HG03060 (cell line): ENCODE results near the gene GALNT9.
"Not testable (repeated sequence)": the region's sequence is repeated elsewhere in the genome, so short reads cannot be mapped to it uniquely, and the experiment has no call there.

ENCODE experiments used
- ATAC-seq: cut with Tn5 transposase; IDR thresholded peaks from one replicate; pipeline ENCODE4 v1.9.1; 2021; ENCODE audit warnings: low read depth, moderate number of reproducible peaks; ENCODE audit not compliant: unreplicated experiment

Gene GALNT9

DNA sequence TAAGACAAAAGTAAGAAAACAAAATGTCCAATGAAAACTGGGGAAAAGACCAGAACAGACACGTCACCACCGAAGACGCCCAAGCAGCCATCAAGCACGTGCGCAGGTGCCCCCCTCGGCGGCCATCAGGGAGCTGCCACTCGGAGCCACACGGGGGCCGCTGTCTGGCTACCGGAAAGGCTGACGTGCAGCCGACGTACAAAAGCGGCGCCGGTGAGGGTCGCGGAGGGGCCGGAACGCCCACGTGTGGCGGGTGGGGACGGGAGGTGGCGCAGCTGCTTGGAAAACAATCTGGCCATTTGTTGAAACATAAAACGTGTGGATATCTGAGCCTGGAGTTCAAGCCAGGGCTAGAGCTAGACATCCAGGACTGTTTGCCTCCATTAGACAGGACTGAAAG lies 60.7 kb downstream of the GALNT9 start:
- no peak for ATAC-seq

DNA sequence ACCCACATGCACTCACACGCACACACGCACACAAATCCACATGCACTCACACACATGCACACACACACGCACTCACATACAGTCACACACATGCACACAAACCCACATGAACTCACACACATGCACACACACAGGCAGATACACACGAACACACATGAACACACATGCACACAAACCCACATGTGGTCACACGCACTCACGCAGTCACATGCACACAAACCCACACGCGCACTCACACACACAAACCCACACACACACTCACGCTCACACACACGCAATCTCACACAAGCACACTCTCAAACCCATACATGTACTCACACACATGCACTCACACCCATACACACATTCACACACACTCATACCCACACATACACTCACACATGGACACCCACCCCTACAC lies 61.5 kb downstream of the GALNT9 start:
- no peak for ATAC-seq

DNA sequence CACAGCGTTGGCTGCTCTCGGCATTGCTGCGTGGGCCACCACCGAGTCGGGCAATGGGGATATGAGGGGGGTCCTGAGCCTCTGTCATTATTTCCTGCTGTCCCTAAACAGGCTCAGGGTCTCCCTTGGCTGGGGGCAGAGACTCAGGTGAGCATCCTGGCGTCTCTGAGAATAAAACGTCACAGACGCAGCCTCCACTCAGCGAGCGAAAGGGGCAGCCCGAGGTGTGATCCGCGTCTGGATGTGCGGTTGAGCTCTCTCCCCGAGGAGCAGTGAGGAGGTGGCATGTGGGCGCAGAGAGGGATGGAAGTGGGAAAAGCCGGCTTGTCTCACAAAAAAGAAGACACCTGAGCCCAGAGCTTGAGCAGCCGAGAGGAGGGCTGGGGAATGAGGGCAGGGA lies 62.6 kb downstream of the GALNT9 start:
- no peak for ATAC-seq

DNA sequence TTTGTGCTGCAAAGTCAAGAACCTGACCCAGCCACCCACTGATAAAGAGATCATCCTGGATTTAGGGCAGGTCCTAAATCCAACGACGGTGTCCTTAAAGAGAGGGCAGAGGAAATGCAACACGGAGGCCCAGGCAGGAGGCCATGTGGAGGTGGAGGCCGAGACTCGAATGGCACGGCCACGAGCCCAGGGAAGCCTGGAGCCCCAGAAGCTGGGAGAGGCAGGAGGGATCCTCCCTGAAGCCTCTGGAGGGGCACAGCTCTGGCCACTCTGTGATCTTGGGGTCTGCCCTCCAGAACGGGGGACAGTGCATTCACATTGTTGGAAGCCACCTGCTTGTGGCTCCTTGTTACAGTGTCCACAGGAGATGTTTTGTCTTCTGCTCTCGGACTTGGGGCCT lies 63.0 kb downstream of the GALNT9 start:
- ATAC-seq = no peak

DNA sequence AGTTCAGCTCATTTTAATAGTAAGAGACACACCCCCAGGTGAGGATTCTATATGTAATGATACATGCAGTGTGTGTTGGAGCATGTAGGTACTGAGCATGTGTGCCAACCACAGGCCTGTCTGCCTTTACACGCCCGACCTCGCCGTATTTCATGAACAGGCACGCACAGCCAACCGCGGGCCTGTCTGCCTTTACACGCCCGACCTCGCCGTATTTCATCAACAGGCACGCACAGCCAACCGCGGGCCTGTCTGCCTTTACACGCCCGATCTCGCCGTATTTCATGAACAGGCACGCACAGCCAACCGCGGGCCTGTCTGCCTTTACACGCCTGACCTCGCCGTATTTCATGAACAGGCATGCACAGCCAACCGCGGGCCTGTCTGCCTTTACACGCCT lies 63.6 kb downstream of the GALNT9 start:
- not testable (repeated sequence) for ATAC-seq

DNA sequence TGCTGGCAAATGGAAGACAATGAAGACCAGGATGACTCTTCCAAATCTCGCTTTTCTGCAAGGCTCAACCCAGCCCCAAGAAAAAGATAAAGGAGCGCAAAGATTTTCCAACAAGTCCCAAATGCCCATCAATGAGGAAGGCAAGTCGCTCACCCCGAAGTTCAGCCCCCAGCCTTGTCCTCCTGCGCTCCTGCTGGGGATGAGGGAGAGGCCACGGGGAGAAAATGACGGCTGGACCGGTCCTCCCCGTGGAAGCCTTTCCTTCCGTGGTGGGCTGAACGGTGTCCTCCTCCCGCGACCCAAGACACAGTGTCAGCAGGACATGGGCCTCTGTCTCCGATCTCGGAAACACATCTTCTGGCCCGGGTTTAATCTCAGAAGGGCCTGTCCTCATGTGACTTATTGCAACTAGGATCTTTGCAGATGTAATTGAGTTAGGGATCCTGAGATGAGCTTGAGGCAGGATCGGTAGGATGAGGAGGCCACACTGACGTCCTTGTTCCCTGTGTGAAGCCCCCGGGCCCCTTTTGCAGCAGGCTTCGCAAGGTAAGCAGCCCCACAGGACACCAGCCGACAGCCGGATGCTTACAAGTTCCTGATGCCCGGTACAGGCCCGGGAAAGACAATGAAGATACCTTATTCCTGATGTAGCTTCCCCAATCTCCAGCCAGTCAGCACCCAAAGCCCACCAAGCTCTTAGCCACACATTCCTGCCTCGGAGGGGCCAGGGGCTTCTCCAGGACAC lies 64.2 kb downstream of the GALNT9 start:
- ATAC-seq = no peak

DNA sequence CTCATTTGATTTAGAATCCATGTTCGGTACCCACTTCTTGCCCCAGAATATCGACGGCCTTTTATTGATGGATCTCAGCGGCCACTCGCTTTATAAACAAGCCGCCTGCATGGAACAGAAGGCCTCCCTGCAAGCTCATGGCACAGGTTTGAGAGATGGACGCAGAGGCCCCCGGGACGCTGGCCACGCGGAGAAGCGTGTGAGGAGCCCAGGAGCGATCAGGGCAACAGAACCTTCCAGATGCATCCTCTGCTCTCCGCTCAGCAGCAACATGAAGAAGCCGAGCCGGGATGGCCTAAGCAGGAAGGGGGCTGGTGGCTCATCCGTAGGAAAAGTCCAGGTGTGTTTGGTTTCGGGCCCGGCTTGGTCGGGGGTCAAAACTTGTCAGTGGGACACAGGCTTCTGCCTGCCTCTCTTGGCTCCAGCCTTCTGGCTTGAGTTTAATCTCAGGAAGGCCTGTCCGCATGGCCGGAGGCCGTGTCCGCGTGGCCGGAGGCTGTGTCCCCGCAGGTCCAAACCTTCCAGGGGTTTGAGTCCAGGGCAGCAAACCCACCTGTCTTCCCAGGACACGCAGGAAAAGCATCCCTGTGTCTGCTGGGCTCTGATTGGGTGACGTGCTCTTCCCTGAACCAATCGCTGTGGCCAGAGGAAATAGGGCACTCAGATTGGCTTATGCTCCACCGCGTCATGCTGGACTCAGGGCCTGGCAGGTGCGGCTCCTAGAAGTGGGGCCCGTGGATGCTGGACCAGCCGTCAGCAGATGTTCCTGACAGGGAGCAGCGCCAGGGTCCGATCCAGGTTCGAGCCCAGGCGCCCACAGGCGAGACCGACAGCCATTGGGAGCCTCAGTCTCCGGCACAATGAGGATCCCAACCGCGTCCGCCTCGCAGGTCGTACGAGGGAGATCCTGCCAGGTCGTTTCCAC lies 65.0 kb downstream of the GALNT9 start:
- no peak for ATAC-seq

DNA sequence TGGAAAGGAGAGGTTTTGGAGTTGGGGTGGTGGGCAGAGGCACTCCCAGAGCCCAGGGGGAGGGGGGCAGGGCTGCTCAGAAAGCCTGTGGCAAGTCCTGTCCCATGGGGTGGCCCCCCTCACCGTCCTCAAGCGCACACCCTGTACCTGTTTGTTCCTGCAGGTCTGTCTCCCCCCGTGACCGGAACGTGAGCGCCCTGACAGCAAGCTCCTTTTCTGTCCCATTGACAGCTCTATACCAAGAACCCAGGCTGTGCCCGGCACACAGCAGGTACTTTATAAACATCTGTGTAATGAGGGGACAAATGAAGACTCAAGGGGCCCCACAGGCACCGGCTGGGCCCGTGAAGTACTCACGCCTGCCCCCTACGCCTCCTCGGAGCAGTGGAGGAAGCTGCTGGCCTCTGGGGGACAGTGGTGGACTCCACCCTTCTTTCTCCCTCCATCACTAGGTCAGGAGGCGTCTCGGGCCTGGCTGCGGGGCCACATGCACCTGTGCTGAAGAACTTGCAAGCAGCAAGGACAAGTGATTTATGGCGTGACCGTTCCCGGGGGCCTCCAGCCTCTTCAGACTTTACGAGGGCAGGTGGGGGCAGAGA lies 65.8 kb downstream of the GALNT9 start:
- no peak for ATAC-seq

DNA sequence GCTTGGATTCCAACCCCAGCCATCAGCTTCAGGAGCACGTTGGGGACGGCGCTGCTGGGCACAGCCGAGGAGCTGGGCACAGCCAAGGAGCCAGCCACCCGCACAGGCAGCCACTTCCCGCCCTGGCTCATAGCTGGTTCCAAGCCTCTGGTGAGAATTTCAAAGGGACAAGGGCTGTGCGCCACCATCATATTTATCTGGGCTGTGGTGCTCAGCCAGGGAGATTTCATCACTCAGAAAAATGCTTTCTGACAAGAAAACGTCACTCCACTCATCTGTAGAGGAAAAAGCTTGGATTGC lies 66.4 kb downstream of the GALNT9 start:
- no peak for ATAC-seq

DNA sequence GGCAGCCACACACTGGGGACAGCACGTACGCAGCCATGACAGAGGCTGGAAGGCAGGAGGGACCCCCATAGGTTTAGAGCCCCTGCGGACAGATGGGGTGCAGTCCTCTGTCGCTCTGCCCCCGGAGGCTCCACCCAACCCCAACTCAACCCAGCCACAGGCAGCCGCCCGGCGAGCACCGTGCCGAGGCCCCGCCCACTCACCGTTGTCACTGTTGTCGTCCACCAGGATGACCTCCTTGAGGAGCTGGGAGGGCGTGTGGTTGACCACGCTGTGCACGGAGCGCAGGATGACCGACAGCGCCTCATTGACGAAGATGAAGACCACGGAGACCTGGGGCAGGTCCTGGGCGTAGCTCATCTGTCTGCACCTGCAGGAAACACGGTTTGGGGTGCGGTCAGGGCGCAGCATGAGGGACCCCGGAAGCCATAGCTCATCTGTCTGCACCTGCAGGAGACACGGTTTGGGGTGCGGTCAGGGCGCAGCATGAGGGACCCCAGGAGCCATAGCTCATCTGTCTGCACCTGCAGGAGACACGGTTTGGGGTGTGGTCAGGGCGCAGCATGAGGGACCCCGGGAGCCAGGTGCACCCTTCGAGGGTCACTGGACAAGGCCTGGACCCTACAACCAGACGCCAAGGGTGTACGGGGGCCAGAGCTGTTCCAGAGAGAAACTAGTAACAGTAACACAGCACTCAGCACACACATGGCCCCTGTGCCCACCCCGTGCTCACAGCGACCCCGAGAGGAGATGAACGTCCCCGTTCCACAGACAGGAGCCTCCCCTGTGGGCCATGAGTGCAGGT lies 66.9 kb downstream of the GALNT9 start:
- no peak for ATAC-seq

DNA sequence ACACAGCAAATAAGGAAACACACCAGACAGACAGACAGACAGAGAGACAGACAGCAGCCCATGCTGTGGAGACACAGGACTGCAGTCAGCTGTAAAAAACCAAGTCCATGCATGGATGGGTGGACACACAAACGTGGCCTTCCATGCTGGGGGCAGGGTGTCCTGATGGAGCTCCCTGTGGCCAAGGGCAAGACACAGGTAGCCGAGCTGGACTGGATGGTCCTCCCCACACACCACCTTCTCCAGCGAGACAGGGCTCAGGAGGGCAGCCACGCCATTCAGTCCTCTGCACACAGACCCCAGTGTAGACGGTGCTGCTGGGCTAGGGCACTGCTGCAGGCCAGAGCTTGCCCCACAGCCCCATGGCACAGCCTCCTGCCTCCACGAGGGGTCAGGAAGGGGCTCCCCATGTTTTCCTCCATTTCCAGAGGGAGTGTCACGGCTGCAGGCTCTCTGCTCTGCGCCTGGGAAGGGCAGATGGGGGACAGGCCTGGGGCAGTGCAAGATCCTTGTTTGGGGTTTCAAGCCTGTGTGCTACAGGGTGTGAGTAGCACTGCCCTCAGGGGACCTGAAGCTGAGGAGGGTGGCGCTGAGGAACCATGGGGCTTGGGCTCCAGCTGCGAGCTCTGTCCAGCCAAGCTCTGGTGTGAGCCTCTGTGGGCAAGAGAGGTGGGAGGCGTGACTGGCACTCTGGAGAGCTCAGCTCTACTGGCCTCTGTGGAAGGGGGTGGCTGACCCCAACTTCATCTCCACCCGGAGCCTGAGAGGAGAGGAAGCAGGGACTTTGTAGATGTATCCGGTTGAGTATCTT lies 67.9 kb downstream of the GALNT9 start:
- ATAC-seq = no peak

DNA sequence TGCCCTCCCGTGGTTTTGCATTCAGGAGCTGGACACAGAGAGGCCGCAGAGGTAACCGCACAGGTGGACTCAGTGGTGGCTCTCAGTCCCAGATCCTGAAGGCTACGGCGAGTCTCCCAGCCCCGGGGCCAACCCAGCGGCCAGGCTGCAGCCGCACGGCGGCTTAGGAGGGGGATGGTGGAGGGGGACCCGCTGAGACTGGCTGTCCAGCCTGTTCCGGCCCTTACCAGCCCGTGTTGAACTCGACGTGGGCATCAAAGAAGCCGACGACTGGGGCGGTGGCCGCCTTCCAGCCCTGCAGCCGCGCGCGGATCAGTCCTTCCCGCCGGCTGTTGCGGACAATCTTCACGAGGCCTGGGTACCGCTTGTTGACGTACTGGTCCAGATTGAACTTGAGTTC lies 68.7 kb downstream of the GALNT9 start:
- ATAC-seq = no peak

DNA sequence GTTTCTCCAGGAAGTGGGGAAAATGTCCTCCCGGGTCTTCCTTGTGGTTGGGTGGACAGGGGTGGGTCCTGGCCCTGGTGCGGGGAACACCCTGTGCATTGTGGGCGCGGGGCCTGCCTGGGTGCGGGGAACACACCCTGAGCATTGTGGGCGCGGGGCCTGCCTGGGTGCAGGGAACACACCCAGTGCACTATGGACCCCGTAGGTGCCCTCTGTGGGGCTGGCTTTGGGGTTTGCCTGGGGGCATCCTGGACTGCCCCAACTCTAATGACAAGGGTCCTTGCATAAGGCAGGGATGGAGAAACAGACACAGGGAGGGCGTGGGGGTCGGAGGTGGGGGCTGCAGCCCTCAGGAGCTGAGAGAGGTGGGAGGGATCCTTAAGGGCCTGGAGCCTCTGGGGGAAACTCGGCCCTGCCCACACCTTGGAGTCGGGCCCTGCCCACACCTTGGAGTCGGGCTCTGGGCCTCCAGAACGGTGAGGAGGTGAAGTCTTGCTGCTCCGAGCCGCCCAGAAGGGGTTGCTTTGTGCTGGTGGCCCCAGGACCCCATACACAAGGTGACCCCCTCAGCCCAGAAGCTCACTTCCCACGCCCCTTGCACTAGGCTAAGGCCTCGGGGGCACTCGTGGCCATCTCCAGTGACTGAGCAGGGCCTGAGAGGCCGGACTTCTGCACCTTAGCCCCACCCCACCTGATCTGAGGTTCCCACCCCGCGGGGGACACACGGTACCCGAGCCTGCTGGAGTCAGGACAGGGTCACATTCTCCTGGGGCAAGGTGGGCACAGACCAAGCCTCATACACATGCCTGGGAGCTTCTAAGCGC lies 69.3 kb downstream of the GALNT9 start:
- no peak for ATAC-seq

DNA sequence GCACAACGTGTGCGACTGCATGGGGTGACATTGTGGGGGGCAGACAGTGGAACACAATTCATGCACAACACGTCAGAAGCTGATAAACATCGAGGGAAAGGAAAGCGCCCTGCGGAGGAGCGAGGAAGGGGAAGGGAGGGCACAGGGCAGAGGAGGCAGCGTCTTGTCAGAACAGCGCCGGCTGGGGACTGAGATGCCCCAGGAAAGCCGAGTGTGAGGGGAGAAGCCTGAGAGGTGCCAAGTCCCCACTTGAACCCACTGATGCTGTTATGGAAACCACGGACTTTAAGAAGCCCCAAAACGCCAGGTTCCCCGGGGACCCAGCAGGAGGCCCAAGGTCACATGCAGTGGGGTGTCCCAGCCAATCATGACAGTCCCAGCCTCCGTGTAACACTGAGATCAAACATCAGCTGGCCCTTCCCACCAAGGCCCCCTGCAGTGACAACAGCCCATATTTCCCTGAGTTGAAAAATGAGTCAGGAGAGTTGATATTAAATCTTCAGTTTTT lies 70.0 kb downstream of the GALNT9 start:
- ATAC-seq = no peak

DNA sequence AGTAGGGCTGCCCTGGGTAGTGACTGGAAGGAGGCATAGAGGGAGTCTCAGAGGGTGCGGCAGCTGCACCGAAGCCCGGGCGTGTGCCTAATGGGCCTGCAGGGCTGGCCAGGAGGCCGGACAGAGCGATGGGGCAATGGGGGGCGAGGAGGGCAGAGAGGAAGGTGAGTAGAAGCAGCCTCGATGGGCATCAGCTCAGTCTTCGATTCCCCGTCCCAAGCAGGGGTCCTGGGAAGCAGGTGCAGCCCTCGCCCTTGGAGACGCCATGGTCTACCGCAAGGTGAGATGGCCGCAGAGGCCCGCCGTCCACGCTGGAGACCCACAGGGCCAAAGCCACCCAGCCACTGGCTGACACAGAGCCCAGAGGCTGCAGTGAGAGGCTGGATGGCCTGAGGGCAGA lies 70.8 kb downstream of the GALNT9 start:
- no peak for ATAC-seq

DNA sequence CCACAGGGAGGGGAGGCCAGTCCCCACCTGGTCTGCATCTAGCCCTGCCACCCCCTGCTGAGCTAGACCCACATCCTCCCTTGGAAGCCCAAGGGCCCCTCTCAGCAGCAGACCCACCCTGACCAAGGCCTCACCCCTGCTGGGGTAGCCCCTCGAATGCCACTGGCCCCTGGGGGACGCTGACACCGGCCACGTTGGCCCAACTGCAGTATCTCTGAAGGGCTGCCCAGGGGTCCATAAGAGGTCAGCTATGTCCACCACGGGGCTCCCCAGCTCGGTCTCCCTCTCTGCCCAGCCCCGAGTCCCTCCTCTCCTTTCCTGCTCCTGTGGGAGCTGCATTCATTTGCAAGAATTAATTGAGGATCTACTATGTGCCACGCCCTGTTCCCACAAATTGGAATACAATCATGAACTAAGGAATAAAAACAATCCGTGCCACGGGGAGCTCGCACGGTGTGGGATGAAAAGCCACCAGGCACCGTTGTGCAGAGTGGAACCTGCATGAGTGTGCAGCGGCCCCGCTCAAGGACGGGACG lies 71.4 kb downstream of the GALNT9 start:
- ATAC-seq = no peak

DNA sequence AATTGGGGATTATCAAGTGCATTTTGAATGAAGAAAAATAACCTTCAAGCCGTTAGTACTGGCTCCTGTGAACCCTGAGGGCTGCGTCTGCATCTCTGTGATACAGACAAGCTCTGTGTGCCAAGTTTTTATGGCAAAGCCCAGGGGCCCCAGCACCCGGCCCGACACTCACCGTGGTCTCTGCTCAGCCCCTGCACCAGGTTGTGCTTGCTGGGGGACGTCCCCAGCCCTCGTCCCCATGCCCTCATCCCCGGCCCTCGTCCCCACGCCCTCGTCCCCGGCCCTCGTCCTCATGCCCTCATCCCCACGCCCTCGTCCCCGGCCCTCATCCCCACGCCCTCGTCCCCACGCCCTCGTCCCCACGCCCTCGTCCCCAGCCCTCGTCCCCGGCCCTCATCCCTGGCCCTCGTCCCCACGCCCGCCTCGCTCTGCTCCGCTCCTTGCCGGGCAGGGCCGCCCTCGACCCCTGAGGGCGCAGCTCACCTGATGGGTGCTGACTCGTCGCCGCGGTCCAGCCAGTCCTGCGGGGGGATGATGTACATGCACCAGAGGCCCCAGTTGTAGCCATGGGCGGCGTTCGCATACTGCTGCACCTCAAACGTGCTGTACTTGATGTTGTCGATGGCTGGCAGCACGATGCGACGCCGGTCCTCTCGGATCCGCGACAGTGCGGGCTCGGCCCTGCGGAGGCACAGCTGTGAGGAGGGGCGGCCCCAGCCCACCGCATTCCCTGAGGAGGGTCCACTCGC lies 72.0 kb downstream of the GALNT9 start:
- ATAC-seq = no peak

DNA sequence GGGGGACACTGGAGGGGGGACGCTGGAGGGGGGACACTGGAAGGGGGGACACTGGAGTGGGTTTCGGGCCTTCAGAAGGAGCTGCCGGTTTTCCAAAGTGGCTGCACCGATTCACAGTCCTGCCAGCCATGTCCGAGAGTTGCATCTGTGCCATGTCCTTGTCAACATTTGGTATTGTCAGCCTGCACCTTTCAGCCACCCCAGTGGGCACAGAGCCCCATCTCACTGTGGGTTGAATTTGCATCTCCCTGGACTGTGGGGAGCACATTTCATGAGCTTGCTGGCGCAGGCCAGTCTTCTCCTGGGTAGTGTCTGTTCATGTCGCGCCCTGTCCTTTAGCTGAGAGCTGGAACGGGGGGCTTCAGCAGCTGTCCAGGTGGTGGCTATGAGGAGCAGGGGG lies 72.7 kb downstream of the GALNT9 start:
- ATAC-seq = no peak
